Measurements from ENCODE around the gene TMOD1.

GRCh38 chr9:97557606-97558095 lies 56.2 kb downstream of the TMOD1 start:
- TF ChIP-seq ISL1 (CRISPR knock-in tag; IDR thresholded peaks at IDR 0.05) (no peak), RARB (CRISPR knock-in tag; IDR thresholded peaks at IDR 0.05) (no peak), ZNF70 (CRISPR knock-in tag; IDR thresholded peaks at IDR 0.05) (no peak), ESRRG (CRISPR knock-in tag; IDR thresholded peaks at IDR 0.05) (no peak), ZFP30 (CRISPR knock-in tag; IDR thresholded peaks at IDR 0.05) (no peak), PPARA (CRISPR knock-in tag; IDR thresholded peaks at IDR 0.05; ENCODE audit: borderline replicate concordance) (no peak)
- TF ChIP-seq, protein P1, sequence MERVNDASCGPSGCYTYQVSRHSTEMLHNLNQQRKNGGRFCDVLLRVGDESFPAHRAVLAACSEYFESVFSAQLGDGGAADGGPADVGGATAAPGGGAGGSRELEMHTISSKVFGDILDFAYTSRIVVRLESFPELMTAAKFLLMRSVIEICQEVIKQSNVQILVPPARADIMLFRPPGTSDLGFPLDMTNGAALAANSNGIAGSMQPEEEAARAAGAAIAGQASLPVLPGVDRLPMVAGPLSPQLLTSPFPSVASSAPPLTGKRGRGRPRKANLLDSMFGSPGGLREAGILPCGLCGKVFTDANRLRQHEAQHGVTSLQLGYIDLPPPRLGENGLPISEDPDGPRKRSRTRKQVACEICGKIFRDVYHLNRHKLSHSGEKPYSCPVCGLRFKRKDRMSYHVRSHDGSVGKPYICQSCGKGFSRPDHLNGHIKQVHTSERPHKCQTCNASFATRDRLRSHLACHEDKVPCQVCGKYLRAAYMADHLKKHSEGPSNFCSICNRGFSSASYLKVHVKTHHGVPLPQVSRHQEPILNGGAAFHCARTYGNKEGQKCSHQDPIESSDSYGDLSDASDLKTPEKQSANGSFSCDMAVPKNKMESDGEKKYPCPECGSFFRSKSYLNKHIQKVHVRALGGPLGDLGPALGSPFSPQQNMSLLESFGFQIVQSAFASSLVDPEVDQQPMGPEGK (CRISPR knock-in tag; IDR thresholded peaks at IDR 0.05; ENCODE audit: borderline replicate concordance) = no peak

Data from SK-N-SH treated with all-trans-retinoic acid at 6 μM for 48 hours (cell line).